SH-SY5Y (cell line): ENCODE measurements around the gene FOXP1.

ENCODE experiments used
- GATA2 ChIP-seq: IDR thresholded peaks from 2 replicates; pipeline ENCODE4 v1.6.1; 2011; ENCODE audit warnings: mild to moderate bottlenecking, low read depth, low read length
- GATA3 ChIP-seq: IDR thresholded peaks from 2 replicates; pipeline ENCODE4 v1.6.1; 2011; ENCODE audit warnings: low read depth, mild to moderate bottlenecking, low read length, moderate library complexity

Gene FOXP1

GRCh38 chr3:71485896-71486295, 97.6 kb downstream of the FOXP1 start:
- no peak for TF ChIP-seq GATA2
- TF ChIP-seq GATA3, result no peak

GRCh38 chr3:71484452-71484851, 99.1 kb downstream of the FOXP1 start:
- no peak for TF ChIP-seq GATA2
- TF ChIP-seq GATA3, result no peak

GRCh38 chr3:71484047-71484446, 99.5 kb downstream of the FOXP1 start:
- TF ChIP-seq GATA2 (no peak), GATA3 (no peak)

- no peak for TF ChIP-seq GATA3
- no peak for TF ChIP-seq GATA2
These were observed 100.8 kb downstream of the FOXP1 start for GRCh38 chr3:71482771-71483170.

- no peak for TF ChIP-seq GATA2
- no peak for TF ChIP-seq GATA3
These were observed 105.0 kb downstream of the FOXP1 start for GRCh38 chr3:71478568-71478967.

- TF ChIP-seq GATA3 (no peak), GATA2 (no peak)
These were observed 106.6 kb downstream of the FOXP1 start for GRCh38 chr3:71476950-71477349.

GRCh38 chr3:71469138-71469435, 114.4 kb downstream of the FOXP1 start:
- TF ChIP-seq GATA2 (no peak), GATA3 (no peak)

- TF ChIP-seq GATA3, result no peak
- TF ChIP-seq GATA2, result no peak
These were observed 115.0 kb downstream of the FOXP1 start for GRCh38 chr3:71468311-71469137.

GRCh38 chr3:71466483-71466882, 117.0 kb downstream of the FOXP1 start:
- TF ChIP-seq GATA3 (no peak), GATA2 (no peak)

GRCh38 chr3:71465371-71466036, 118.0 kb downstream of the FOXP1 start:
- no peak for TF ChIP-seq GATA2

- TF ChIP-seq GATA2 (no peak), GATA3 (no peak)
These were observed 118.9 kb downstream of the FOXP1 start for GRCh38 chr3:71464613-71465012.

GRCh38 chr3:71463617-71464016, 119.9 kb downstream of the FOXP1 start:
- TF ChIP-seq GATA2 (no peak), GATA3 (no peak)

GRCh38 chr3:71462586-71462985, 120.9 kb downstream of the FOXP1 start:
- TF ChIP-seq GATA3 (no peak), GATA2 (no peak)

GRCh38 chr3:71461749-71462483, 121.6 kb downstream of the FOXP1 start:
- no peak for TF ChIP-seq GATA2
- no peak for TF ChIP-seq GATA3

GRCh38 chr3:71461114-71461513, 122.4 kb downstream of the FOXP1 start:
- TF ChIP-seq GATA2, result no peak
- TF ChIP-seq GATA3, result no peak
